VCaP (cell line): ENCODE data around the gene ATXN7L1.
"Not testable (repeated sequence)": the region's sequence is repeated elsewhere in the genome, so short reads cannot be mapped to it uniquely, and the experiment has no call there.

Source experiments
- H3K27ac ChIP-seq: fragments of 450-650 bp; 2 replicates; pipeline ENCODE4 v1.5.1; 2017
- TF ChIP-seq, protein P1 (sequence below): fragments of 450-650 bp; conservative IDR thresholded peaks from 2 replicates; pipeline ENCODE4 v1.5.1; 2017; ENCODE audit warnings: mild to moderate bottlenecking, moderate library complexity

Gene ATXN7L1

DNA sequence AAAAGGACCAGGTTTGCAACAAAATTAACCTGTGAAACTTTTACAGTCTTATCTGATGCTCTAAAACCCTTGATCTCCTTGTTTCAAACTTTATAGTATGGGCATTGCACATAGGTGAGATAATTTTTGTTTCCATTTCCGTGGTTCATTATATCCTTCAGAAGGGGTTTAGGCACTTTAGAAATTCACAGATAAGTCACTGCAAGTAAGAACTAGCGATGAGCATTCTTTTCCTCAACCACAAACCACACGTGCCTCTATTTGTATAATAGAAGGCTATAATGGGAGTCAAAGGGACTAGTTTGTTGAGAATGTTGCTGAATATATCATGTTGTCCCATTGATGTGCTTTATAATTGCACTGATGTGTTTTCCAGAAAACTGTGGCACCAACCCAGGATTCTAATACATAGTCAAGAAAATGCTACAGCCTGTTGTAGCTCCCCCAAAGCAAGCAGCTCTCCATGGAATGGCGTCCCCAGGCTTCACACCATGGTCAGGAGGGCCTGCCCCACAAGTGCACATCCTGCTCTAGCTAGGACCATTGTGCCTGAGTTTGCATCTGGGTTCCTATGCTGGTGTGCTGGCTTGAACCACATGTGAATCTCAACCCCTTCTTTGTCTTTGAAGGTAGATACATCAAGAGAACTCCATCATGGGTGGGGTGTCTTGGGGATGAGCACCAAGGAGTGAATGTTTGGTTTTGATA, 14.0 kb upstream of the ATXN7L1 start:
- H3K27ac ChIP-seq = no peak overlapping the region
- TF ChIP-seq, protein P1, sequence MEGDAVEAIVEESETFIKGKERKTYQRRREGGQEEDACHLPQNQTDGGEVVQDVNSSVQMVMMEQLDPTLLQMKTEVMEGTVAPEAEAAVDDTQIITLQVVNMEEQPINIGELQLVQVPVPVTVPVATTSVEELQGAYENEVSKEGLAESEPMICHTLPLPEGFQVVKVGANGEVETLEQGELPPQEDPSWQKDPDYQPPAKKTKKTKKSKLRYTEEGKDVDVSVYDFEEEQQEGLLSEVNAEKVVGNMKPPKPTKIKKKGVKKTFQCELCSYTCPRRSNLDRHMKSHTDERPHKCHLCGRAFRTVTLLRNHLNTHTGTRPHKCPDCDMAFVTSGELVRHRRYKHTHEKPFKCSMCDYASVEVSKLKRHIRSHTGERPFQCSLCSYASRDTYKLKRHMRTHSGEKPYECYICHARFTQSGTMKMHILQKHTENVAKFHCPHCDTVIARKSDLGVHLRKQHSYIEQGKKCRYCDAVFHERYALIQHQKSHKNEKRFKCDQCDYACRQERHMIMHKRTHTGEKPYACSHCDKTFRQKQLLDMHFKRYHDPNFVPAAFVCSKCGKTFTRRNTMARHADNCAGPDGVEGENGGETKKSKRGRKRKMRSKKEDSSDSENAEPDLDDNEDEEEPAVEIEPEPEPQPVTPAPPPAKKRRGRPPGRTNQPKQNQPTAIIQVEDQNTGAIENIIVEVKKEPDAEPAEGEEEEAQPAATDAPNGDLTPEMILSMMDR = no peak

DNA sequence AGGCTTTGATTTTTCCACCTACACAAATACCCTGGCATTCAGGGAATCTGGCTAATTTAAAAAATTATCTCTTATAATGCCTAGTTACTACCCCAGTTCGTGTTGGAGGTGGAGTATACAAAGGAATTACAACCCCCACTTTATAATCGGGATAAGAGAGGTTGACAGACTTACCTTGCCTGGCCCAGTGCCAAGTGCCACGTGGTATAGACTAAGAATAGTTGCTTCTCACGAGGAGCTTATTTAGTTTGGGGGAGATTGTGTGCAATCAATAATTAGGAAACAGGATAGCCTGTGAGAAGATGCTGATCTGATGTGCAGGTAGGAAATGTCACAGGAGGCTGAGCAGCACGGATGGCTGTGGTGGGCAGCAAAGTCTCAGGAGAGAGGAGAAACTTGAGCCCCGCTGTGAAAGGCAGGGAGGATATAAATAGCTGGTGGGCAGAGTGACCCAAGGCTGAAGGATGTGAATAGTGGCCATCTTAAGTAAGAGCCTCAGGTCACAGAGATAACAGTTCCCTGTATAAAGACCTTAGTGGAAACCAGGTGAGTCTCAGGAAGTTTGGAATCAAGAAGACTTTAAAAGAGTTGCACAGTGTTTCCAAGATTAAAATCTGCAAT, 11.3 kb upstream of the ATXN7L1 start:
- TF ChIP-seq, protein P1 = no peak
- H3K27ac ChIP-seq = no peak overlapping the region

DNA sequence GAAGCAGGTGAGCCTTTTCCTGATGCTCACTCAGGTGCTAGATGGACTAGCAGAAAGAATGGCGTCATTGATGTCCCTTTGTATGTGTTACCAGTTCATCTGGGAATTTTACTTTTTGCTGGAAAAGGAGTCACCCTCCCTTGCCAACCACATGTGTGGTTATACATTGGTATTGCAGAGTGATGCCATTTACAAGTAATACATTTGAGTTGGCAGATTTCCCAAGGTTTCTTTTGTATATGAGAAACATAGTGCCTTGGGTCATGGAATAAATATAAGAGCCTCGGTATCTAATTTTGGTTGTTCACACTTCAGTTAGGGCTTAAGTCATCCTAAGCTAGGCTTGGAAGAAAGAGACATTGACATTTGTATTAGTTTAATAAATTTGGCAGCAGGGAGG, 10.4 kb upstream of the ATXN7L1 start:
- no peak overlapping the region for H3K27ac ChIP-seq
- TF ChIP-seq, protein P1 = no peak

DNA sequence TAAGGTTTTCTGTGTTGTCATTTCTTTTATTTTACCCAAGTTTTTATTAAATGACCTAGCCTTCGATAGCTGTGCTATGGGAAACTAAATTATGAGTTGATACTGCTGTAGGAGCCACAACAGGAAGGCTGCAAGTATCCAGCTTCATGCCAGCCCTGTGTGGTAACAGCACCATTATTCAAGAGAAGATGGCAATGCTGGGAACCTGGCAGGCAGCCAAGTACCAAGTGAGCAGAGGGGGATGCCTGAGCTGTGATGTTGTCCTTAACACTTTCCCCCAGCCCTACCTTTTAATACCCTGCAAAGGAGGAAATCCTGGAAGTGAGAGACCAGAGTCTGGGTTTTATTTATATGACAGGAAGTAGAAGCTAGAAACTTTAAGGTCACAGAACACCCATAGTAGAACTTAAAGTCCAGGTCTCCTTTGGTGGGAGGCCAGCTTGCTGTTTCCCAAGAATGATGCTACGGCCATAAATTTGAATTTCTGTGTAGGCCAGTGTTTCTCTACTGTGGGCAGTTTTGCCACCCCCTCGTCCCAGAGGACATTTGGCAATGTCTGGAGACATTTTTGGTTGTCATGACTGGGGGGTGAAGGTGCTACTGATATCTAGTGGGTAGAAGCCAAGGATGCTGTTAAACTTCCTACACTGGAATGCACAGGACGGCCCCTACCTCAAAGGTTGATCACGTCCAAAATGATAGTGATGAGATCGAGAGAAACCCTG, 9.2 kb upstream of the ATXN7L1 start:
- TF ChIP-seq, protein P1 = no peak
- H3K27ac ChIP-seq = no peak overlapping the region

DNA sequence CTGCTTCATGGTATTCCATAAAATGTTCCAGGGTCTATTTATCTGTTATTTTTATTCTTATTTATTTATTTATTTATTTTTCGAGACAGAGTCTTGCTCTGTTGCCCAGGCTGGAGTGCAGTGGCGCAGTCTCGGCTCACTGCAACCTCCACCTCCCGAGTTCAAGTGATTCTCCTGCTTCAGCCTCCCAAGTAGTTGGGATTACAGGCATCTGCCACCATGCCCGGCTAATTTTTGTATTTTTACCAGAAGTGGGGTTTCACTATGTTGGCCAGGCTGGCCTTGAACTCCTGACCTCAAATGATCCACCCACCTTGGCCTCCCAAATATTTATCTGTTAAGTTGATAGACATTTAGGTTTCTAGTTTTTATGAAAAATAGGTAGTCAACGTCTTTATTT, 6.8 kb upstream of the ATXN7L1 start:
- H3K27ac ChIP-seq = not testable (repeated sequence)

DNA sequence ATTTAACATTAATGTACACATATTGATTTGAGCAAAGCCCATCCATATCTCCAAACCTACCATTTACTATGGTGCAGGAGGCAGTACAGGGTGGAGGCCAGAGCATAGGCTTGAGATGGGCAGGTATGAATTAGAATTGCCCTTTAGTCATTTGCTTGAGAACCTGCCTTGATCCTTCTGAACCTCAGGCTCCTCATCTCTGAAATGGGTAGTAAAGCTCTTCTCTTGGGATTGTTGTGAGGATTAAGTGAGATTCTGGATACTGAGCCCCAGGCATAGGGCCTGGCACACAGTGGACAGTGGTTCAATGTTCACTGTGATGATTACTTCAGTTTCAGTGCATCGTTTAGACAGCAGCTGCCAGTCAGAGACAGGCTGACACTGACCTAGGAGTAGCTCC, 5.0 kb upstream of the ATXN7L1 start:
- TF ChIP-seq, protein P1 = no peak
- H3K27ac ChIP-seq = peak overlapping the region; percentile 34

DNA sequence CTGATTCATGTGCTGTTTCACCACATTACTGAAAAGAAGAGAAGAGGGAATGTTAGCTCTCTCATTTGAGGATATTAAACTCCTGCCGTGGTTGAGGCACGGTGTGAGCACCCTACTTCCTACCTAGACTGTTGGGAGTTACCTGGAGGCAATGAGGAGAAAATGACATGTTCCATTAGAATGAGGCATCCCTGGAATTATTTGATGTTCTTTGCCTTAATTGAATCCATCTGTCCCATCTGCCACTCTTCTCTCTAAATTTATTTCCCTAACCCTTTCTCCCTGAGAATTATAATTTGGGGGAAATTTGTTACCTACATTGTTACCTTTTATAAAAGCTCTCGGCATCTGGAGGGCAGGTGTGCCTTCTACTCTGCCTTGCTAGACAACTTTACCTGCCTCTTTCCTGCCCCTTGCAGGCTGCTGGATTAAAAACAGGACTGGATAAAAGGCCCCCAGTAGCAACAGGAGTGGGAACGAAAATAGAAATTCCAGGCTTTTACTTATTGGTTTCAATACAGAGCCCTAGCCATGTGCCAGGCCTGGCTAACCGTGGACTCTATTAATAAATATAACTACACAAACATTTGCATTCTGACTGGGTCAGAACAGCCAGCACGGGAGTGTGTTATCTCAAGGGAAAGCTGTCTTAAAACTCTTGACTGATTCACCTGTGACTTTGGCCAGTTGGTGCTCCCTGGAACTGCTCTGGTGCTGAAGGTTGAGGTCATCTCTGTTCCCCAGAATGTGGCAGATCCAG, 4.4 kb upstream of the ATXN7L1 start:
- peak overlapping the region; percentile 34 for H3K27ac ChIP-seq
- TF ChIP-seq, protein P1 = no peak
